Ishikawa (cell line): Measurements from ENCODE around the gene CLK3.

ENCODE experiments used
- CEBPB ChIP-seq: IDR thresholded peaks from 2 replicates; pipeline ENCODE4 v1.6.1; 2012
- CREB1 ChIP-seq: IDR thresholded peaks from 2 replicates; pipeline ENCODE4 v1.6.1; 2012; ENCODE audit warnings: low read depth
- EGR1 ChIP-seq: IDR thresholded peaks from 2 replicates; pipeline ENCODE4 v1.6.1; 2012
- EP300 ChIP-seq: IDR thresholded peaks from 2 replicates; pipeline ENCODE4 v1.6.1; 2012; ENCODE audit warnings: borderline replicate concordance
- FOXM1 ChIP-seq: IDR thresholded peaks from 2 replicates; pipeline ENCODE4 v1.6.1; 2012; ENCODE audit warnings: low read depth, borderline replicate concordance
- MAX ChIP-seq: IDR thresholded peaks from 2 replicates; pipeline ENCODE4 v1.6.1; 2012
- NFIC ChIP-seq: IDR thresholded peaks from 2 replicates; pipeline ENCODE4 v1.6.1; 2012
- RAD21 ChIP-seq: IDR thresholded peaks from 2 replicates; pipeline ENCODE4 v1.6.1; 2012; ENCODE audit warnings: low read depth
- REST ChIP-seq: IDR thresholded peaks from 2 replicates; pipeline ENCODE4 v1.6.1; 2012; ENCODE audit warnings: low read depth, mild to moderate bottlenecking
- TAF1 ChIP-seq: IDR thresholded peaks from 2 replicates; pipeline ENCODE4 v1.6.1; 2012; ENCODE audit warnings: low read depth, mild to moderate bottlenecking
- TCF12 ChIP-seq: IDR thresholded peaks from 2 replicates; pipeline ENCODE4 v1.6.1; 2012; ENCODE audit warnings: low read depth
- TEAD4 ChIP-seq: IDR thresholded peaks from 2 replicates; pipeline ENCODE4 v1.6.1; 2012
- USF1 ChIP-seq: IDR thresholded peaks from 2 replicates; pipeline ENCODE4 v1.6.1; 2012
- YY1 ChIP-seq: IDR thresholded peaks from 2 replicates; pipeline ENCODE4 v1.6.1; 2012; ENCODE audit warnings: low read depth
- ZBTB7A ChIP-seq: IDR thresholded peaks from 2 replicates; pipeline ENCODE4 v1.6.1; 2012; ENCODE audit warnings: low read depth

The CLK3 gene

GRCh38 chr15:74615508-74616365 is at the start of gene CLK3:
TSS of gene CLK3 (plus strand) at chr15:74615836. CDS start at chr15:74619197, 3,361 bp downstream.
- peak; percentile 35; the same call in 1 of the 2 replicates for TF ChIP-seq YY1
- peak; percentile 38; the same call in 1 of the 2 replicates for TF ChIP-seq NFIC
- TF ChIP-seq TCF12: peak; percentile 77
- peak; percentile 73 for TF ChIP-seq CREB1
- TF ChIP-seq TEAD4: no peak
- peak; percentile 54 for TF ChIP-seq MAX
- TF ChIP-seq FOXM1: no peak
- peak; percentile 54 for TF ChIP-seq USF1
- TF ChIP-seq EP300: peak; percentile 43; the same call in 1 of the 2 replicates
- TF ChIP-seq TAF1: peak; percentile 79
- TF ChIP-seq EGR1: 0 out of 2 replicates have a peak, but pooled peaks have one; percentile 19

GRCh38 chr15:74568594-74568993 is 47.0 kb upstream of the CLK3 start:
- TF ChIP-seq TEAD4 (no peak), NFIC (no peak), EP300 (no peak)

GRCh38 chr15:74569731-74570070 is 45.9 kb upstream of the CLK3 start:
- no peak for TF ChIP-seq FOXM1
- TF ChIP-seq NFIC: no peak
- no peak for TF ChIP-seq MAX
- no peak for TF ChIP-seq EP300
- no peak for TF ChIP-seq ZBTB7A
- TF ChIP-seq USF1: no peak
- no peak for TF ChIP-seq EGR1
- TF ChIP-seq CEBPB: no peak
- TF ChIP-seq TEAD4: no peak

- TF ChIP-seq ZBTB7A (no peak), NFIC (no peak), REST (no peak), TCF12 (no peak), USF1 (no peak), CREB1 (no peak), FOXM1 (no peak), YY1 (no peak), TEAD4 (no peak), EGR1 (no peak), CEBPB (no peak), TAF1 (no peak), MAX (no peak), RAD21 (no peak), EP300 (no peak)
Measured at GRCh38 chr15:74571191-74571590, 44.4 kb upstream of the CLK3 start.

- TF ChIP-seq CREB1 (no peak), NFIC (no peak), TAF1 (no peak), FOXM1 (no peak), RAD21 (no peak), MAX (no peak), EP300 (no peak), TCF12 (no peak), REST (no peak), CEBPB (no peak), USF1 (no peak), YY1 (no peak), ZBTB7A (no peak), TEAD4 (no peak), EGR1 (no peak)
Measured at GRCh38 chr15:74573987-74574386, 41.6 kb upstream of the CLK3 start.
